ENCODE results near the gene ALOX5.

Gene ALOX5

DNA sequence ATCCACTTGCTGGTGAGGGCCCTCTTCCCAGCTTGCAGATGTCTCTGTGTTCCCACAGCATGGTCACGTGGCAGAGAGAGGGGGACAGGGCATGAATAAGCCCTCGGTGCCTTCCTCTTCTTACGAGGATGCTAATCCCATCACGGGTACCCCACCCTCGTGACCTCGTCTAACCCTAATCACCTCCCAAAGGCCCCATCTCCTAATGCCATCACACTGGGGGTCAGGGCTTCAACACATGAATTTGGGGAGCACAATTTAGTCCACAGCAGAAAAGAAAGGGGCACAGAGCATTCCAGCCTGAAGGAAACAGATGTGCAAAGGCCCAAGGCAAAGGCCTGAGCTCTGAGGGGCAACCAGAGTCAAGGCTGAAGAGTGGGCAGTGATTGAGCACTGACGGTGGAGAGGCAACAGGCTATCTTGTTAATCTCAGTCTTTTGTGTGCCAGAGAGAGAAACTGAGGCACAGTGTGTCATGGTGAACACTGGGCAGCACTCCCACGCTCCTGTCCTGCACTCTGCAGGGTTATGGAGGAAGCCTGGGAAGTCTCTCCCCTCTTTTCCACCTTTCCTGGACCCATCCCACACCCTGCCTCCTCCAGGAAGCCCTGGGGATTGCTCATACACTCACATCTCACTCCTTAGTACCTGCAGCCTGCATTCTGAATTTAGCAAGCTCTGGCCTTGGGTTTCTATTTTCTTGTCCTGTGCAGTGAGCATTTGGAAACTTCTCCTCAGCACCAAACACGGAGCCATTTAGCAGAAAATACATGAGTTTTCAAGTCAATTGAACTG, 49.0 kb downstream of the ALOX5 start:
- no peak overlapping the region for H3K4me3 ChIP-seq (replicated peaks; ENCODE audit: low read depth, low read length)
- no peak for DNase-seq (ENCODE audit: low read depth)
- TF ChIP-seq, protein P1, sequence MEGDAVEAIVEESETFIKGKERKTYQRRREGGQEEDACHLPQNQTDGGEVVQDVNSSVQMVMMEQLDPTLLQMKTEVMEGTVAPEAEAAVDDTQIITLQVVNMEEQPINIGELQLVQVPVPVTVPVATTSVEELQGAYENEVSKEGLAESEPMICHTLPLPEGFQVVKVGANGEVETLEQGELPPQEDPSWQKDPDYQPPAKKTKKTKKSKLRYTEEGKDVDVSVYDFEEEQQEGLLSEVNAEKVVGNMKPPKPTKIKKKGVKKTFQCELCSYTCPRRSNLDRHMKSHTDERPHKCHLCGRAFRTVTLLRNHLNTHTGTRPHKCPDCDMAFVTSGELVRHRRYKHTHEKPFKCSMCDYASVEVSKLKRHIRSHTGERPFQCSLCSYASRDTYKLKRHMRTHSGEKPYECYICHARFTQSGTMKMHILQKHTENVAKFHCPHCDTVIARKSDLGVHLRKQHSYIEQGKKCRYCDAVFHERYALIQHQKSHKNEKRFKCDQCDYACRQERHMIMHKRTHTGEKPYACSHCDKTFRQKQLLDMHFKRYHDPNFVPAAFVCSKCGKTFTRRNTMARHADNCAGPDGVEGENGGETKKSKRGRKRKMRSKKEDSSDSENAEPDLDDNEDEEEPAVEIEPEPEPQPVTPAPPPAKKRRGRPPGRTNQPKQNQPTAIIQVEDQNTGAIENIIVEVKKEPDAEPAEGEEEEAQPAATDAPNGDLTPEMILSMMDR (IDR thresholded peaks at IDR 0.05; ENCODE audit: low read length, missing control alignments): no peak

DNA sequence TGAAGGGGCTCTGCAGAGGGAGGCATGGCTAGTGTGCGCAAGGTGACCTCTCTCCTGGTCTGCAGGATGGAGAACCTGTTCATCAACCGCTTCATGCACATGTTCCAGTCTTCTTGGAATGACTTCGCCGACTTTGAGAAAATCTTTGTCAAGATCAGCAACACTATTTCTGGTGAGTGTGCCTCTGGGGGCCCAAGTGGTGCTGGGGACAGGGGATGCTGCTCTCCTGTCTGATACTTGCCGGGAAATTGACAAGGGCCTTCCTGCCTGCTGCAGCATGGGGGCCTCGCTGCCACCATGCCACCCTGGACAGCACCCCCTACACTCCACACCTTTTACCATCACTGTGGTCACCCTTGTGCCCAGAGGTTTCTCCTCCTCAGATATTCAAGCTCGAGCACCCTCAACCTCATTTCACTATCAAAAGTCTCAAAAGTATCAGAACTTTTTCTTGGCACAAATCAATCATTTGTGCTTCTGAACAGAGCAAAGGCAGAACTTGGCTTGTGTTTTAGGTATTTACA, 50.0 kb downstream of the ALOX5 start:
- DNase-seq (ENCODE audit: low read depth): no peak
- no peak overlapping the region for H3K4me3 ChIP-seq (replicated peaks; ENCODE audit: low read depth, low read length)
- TF ChIP-seq, protein P1 (IDR thresholded peaks at IDR 0.05; ENCODE audit: low read length, missing control alignments): no peak

DNA sequence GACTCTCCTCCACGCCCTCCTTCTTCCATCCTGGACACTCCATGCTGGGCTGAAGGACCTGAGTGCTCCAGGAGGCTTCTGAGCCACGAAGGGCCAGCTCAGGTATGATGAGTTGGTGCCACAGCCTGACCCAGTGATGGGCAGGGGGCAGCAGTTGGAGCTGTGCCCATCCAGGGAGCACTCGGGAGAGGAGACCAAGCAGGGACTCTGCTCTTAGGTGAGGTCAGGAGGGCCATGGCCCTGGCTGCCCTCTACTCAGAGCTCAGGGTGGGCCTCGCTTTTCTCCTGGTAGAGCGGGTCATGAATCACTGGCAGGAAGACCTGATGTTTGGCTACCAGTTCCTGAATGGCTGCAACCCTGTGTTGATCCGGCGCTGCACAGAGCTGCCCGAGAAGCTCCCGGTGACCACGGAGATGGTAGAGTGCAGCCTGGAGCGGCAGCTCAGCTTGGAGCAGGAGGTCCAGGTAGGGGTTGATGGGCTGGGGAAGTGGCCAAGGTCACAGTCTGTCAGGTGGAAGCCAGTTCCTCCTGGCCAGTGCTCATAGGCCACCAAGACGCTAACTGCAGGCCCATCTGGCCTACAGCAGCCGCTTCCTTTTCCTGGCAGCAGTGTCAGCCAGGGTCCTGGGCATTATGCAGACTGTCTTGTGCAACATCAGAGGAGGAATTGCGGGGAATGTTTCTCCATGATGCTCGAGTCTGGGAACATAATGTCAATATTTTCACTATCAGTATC, 50.8 kb downstream of the ALOX5 start:
- no peak for DNase-seq (ENCODE audit: low read depth)
- TF ChIP-seq, protein P1 (IDR thresholded peaks at IDR 0.05; ENCODE audit: low read length, missing control alignments): no peak
- no peak overlapping the region for H3K4me3 ChIP-seq (replicated peaks; ENCODE audit: low read depth, low read length)

DNA sequence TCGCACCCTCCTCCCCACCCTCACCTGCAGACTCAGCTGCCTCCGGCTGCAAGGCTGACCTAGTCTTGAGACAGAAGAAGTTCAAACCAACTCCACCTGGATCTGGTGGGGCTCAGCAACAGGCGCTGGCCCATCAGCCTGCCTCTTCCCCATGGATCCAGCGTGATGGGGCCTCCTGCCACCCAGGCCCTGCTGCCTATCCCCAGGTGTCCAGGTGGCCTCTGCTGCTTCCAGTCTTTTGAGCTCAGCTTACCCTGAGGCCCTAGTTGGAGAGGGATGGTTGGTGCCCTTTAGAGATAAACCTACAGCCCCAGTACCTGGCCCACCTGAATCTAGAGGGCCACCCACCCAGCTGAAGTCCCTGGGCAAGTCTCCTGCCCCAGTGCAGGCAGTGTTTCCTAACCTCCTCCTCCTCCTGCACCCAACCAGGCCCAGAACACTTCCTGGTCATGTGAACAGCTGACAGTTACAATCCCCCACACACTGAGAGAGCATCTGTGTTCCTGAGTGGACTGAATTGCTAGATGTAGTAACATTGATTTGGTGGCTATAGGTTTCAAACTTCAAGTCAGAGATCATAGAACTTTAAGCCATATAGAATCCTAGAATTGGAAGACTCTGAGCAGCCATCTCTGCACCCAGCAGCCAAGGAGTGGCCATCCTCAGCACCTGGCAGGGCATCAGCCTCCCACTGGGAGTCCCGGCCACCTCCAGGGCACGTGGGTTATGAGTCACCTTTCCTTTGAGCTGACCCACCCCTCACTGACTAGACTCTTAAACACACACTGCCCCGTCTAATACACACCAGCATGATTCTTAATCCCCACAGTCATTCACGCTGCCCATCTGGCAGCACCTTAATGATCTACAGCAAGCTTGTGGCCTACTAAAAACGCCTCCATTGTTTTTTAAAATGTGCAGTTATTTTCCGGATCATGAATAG, 51.9 kb downstream of the ALOX5 start:
- peak; percentile 9 for DNase-seq (ENCODE audit: low read depth)
- H3K4me3 ChIP-seq (replicated peaks; ENCODE audit: low read depth, low read length): no peak overlapping the region
- TF ChIP-seq, protein P1 (IDR thresholded peaks at IDR 0.05; ENCODE audit: low read length, missing control alignments): no peak

DNA sequence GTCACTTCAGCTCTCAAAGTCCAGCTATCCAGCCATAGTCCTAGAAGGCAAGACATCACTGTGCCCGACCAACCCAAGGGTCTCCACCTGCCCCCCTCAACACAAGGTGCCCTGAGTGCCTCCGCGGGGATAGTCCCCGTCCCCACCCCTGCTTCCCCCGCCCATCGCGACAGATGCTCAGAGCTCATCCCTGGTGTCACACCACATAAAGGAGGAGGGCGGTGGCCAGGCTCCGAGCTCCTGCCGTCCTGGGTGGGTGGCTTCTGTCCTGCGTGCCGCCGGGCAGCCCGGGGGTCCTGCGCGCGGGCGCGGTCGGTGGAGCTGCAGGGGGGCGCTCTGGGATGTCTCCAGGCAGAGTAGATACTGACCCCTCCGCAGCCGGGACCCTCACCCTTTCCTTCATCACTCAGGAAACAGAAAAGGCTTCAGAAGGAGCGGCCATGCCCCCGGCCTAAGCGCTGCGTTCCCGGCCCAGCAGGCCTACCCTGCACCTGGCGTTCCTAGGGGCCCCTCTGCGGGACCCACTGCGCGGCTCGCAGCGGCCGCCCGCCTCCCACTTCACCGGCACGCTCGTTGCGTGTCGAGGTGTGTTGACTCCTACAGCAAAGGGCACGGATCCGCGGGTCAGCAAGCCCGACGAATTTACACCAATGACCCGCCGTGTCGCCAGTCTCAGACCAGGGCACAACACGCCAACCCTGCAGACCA, 53.4 kb downstream of the ALOX5 start:
- DNase-seq (ENCODE audit: low read depth): no peak
- TF ChIP-seq, protein P1 (IDR thresholded peaks at IDR 0.05; ENCODE audit: low read length, missing control alignments): no peak
- H3K4me3 ChIP-seq (replicated peaks; ENCODE audit: low read depth, low read length): no peak overlapping the region

DNA sequence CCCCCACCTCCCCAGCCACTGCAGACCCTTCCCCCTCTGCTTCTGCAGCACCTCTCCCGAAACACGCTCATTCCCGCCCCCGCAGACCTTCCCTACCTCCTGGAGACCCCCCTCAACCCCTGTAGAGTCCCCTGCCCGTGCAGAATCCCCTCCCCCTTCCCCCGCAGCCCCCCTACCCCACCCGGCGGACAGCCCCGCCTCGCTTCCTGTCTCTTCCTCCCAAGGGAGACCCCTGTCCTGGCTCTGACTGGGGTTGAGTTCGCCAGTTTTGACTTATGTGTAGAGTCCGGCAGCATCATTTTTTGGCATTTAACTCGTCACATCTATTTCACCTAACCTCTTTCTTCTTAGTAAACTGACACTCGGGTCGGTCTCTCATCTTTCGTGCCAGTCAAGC, 54.0 kb downstream of the ALOX5 start:
- H3K4me3 ChIP-seq (replicated peaks; ENCODE audit: low read depth, low read length): no peak overlapping the region
- DNase-seq (ENCODE audit: low read depth): no peak
- TF ChIP-seq, protein P1 (IDR thresholded peaks at IDR 0.05; ENCODE audit: low read length, missing control alignments): no peak

Data from fibroblast of pulmonary artery (primary cell).